RWPE1 (cell line): Measurements from ENCODE around the gene FILIP1L.

Source experiments
- CTCF ChIA-PET: fragments of 350-600 bp; sonication (Branson Sonifier 250); formaldehyde crosslinking; extraction: SDS; loops from one replicate; lab custom pipeline; 2021; lab: Yijun Ruan, JAX
- POLR2A ChIA-PET: fragments of 400-600 bp; formaldehyde crosslinking; extraction: SDS; loops from one replicate; lab custom pipeline; 2020; ENCODE audit warnings: antibody characterized with exemption; ENCODE audit not compliant: low non-redundant PET; lab: Yijun Ruan, JAX
- DNase-seq: peaks from one replicate; pipeline ENCODE4 v3.0.0; 2012; ENCODE audit warnings: low spot score
- H3K27ac ChIP-seq: fragments of 450-650 bp; 2 replicates; pipeline ENCODE4 v1.5.1; 2017
- TF ChIP-seq, protein P1 (sequence below): fragments of 450-650 bp; conservative IDR thresholded peaks from 2 replicates; pipeline ENCODE4 v1.5.1; 2017; ENCODE audit warnings: low read depth, mild to moderate bottlenecking

Gene FILIP1L

DNA sequence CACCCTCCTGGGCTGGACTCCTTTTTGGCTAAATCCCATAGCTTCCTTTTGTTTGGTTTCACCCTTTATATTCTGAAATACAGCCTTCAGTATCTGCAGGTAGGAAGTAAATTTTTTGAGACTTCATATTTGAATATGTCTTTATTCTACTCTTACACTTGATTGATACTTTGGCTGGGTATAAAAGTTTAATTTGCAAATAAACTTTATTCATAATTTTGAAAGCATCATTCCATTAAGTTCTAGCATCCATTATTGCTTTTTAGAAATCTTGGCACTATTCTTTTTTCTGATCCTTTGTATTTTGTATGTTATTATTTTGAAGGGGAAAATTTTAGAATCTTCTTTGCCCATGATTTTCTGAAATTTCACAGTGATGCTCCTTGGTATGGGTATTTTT, 41.3 kb upstream of the FILIP1L start:
- no peak for DNase-seq
- H3K27ac ChIP-seq = no peak overlapping the region
- CTCF ChIA-PET = interaction anchor here (0.6 to 0.7 kb wide), 2 partner anchors 466 to 760 kb away, joined by 6 read pairs; no protein-coding TSS in a partner anchor
- POLR2A ChIA-PET = no interaction called here
- TF ChIP-seq, protein P1, sequence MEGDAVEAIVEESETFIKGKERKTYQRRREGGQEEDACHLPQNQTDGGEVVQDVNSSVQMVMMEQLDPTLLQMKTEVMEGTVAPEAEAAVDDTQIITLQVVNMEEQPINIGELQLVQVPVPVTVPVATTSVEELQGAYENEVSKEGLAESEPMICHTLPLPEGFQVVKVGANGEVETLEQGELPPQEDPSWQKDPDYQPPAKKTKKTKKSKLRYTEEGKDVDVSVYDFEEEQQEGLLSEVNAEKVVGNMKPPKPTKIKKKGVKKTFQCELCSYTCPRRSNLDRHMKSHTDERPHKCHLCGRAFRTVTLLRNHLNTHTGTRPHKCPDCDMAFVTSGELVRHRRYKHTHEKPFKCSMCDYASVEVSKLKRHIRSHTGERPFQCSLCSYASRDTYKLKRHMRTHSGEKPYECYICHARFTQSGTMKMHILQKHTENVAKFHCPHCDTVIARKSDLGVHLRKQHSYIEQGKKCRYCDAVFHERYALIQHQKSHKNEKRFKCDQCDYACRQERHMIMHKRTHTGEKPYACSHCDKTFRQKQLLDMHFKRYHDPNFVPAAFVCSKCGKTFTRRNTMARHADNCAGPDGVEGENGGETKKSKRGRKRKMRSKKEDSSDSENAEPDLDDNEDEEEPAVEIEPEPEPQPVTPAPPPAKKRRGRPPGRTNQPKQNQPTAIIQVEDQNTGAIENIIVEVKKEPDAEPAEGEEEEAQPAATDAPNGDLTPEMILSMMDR = no peak

DNA sequence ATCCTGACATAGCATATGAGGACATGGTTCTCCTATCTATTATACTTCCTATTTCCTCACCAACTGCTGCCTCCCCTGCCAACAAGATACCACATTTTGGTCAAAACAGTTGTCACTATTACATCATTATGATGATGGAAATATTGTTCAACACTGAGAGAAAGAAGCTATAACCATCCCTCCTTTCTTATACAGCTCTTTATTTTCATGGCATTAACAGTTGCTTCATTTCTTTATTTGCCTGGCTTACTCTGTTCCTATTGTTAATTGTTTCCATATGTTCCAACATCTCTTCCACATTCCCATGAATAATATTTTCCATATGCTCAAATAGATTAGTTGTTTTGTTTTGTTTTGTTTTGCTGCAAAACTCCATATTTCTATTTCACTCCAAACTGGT, 40.8 kb upstream of the FILIP1L start:
- POLR2A ChIA-PET = no interaction called here
- CTCF ChIA-PET = no interaction called here
- no peak overlapping the region for H3K27ac ChIP-seq
- no peak for DNase-seq
- TF ChIP-seq, protein P1 = no peak

- TF ChIP-seq, protein P1 = no peak
- DNase-seq = no peak
- ChIA-PET CTCF (no interaction called here), POLR2A (no interaction called here)
- no peak overlapping the region for H3K27ac ChIP-seq
These were observed 39.9 kb upstream of the FILIP1L start for GRCh38 chr3:100154171-100154570.

DNA sequence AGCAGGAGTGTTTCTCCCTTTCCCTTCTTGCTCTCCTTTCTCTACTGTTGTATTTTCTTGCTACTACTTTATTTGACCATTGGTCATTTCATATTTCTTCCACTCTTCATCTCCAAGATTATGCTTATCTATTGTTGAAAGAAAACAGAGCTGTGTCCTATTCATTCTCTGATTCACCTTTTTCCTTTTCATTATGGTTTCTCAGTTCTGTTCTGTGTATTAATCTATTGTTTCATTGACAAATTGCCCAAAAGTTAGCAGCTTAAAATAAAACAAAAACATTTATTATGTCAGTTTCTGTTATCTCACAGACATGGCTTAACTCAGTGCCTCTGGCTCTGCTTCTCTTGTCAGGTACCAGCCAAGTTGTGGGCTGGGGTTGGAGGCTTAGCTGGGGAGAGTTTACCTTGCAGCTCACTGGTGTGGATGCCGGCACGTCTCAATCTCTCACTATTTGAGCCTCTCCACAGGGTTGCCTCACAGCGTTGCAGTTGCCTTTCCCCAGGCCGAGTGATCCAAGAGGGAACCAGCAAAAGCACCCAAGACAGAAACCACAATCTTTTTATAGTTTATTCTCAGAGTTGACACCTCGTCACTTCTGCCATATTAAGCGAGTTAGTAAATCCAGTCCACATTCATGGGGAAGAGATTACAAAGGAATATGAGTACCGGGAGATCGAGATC, 36.9 kb upstream of the FILIP1L start:
- POLR2A ChIA-PET = no interaction called here
- no peak overlapping the region for H3K27ac ChIP-seq
- no peak for DNase-seq
- TF ChIP-seq, protein P1 = no peak
- CTCF ChIA-PET = interaction anchor here (1.0 kb wide), 1 partner anchor 26 kb away, joined by 3 read pairs; no protein-coding TSS in a partner anchor

DNA sequence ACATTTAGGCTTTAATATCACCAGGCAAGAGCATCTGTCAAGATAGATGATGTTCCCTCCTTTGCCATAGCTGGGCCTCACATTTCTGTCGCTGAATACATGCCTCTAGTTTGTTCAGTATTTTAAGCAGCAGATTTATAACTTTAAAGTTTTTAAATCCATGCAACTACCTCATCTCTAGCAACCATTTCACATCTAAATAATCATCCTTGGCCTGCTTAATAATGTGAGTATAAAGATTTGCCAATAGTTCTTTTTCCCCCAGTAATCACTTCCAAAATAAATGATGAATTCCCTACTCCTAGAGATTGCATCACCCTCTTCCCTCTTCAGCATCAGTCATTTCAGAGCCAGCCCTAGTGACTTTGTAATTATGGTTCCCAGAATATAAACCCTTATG, 36.2 kb upstream of the FILIP1L start:
- no peak overlapping the region for H3K27ac ChIP-seq
- DNase-seq = no peak
- CTCF ChIA-PET = no interaction called here
- TF ChIP-seq, protein P1 = no peak
- POLR2A ChIA-PET = no interaction called here

DNA sequence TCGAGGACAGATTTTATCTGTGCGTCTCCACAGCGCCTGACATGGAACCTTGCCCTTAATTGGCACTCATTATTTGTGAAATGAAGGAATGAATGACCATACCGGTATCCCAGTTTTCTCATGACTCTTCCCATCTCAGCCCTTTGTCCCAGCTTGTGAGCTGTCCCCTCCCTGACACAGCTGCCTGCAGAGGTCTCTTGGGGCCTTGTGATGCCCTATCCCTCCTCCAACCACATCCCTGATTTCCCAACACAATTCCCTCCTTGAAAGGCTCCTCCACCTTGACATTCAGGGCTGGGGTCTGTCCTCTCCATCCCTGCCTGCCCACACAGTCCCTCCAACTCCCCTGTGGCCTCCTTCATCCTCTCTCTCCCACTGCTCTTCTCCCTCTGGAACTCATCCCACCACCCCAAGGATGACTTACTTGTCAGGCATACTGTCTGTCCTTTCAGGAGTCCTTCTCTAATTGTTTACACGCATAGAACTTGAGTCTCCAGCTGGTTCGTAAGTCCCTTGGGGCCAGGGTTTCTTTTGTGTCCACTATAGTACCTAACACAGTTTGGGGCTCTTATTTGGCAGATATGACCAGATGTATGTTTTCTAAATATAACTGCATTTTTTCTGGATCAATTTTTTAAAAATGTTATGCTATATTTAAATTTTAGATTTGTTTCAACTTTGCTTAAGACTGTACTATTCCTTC, 35.6 kb upstream of the FILIP1L start:
- POLR2A ChIA-PET = no interaction called here
- CTCF ChIA-PET = interaction anchor here (0.6 kb wide), 1 partner anchor 447 kb away, joined by 3 read pairs; no protein-coding TSS in a partner anchor
- H3K27ac ChIP-seq = no peak overlapping the region
- TF ChIP-seq, protein P1 = no peak
- no peak for DNase-seq
